Skin epidermis (tissue), 12 donors: ENCODE results near the gene SLC27A5.
A peak's percentile ranks its signal among the peaks of the same experiment; 100 is the strongest.

Source experiments
- H3K27ac ChIP-seq, 21 experiments: fragments of 200-600 bp; sonication (generic) in 11 of 21; one replicate each; pipeline ENCODE4 v1.5.0; 2020; ENCODE audit warnings: mild to moderate bottlenecking in 3 of 21, inconsistent platforms in 2 of 21, moderate library complexity in 2 of 21
- H3K4me3 ChIP-seq, 7 experiments: fragments of 200-600 bp; sonication (generic) in 2 of 7; one replicate each; pipeline ENCODE4 v1.5.0; 2020; ENCODE audit warnings: inconsistent platforms in 2 of 7, mild to moderate bottlenecking in 2 of 7, moderate library complexity in 1 of 7

The SLC27A5 gene

GRCh38 chr19:58536852-58537798, 25.3 kb upstream of the SLC27A5 start:
- H3K4me3 ChIP-seq: no peak overlapping the region
- no peak overlapping the region for H3K27ac ChIP-seq

GRCh38 chr19:58535857-58536256, 24.1 kb upstream of the SLC27A5 start:
- H3K4me3 ChIP-seq: no peak overlapping the region
- no peak overlapping the region for H3K27ac ChIP-seq

DNA sequence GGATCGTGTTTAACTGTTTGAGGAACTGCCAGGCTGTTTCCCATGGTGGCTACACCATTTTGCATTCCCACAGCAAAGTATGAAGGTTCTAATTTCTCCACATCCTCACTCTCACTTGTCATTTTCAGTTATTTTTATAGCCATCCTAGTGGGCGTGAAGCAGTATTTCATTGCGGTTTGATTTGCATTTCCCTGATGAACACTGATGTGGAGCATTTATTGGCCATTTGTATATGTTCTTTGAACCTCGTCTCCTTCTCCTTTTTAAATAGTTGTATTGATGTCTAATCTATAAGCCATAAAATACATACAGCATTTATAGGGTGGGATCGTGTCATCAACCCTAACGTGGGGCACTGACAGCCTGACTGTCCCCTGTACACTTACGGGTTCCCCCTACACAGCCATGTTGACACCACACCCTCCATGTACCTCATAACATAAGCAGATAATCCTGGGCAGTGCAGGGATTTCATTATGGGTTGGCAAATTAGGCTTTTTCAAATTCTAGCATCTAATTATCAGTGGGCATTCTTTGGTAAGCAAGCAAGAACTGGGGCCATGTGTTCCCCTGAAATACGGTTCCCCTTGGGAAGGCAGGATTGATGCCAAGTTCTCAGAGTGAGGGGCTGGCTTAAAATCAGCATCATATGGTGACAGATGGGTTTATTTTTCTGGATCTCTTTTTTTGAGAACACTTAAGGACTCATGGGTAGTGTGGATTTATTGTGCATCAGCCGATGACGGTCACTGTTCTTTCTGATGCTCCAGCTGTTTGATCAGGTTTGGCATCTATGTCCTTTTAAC, 19.4 kb upstream of the SLC27A5 start:
- Histone ChIP-seq H3K4me3 (no peak overlapping the region), H3K27ac (no peak overlapping the region)

DNA sequence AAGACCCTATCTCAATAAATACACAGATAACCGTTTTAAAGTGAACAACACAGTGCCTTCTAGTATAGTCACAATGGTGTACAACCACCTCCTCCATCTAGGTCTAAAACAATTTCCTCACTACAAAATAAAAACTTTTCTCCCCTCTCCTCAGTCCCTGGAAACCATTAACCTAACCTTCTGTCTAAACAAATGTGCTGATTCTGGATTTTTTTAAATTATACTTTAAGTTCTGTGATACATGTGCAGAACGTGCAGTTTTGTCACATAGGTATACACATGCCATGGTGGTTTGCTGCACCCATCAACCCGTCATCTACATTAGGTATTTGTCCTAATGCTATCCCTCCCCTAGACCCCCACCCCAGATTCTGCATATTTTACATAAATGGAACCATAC, 17.6 kb upstream of the SLC27A5 start:
- H3K27ac ChIP-seq: no peak overlapping the region

DNA sequence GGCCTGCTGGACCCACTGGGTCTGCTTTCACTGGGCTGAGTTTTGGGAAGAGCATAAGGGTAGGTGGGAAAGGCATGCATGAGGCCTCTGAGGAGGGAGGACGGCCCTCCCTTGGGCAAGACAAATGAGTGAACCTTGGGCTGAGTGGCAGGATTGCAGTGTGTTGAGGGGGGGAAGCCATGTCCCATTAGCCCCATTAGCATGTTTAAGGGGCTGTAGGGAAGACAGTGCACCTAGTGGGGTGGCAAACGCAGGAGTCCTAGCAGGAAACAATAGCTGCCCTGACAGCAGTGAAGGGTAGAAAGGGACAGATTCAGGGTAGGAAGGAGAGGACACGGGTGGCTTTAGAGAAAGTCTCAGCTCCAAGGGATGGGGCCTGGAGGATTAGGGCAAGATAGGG, 10.9 kb upstream of the SLC27A5 start:
- H3K27ac ChIP-seq: no peak overlapping the region

More for the DNA sequence above, 17.6 kb upstream of the SLC27A5 start:
- no peak overlapping the region for H3K4me3 ChIP-seq

DNA sequence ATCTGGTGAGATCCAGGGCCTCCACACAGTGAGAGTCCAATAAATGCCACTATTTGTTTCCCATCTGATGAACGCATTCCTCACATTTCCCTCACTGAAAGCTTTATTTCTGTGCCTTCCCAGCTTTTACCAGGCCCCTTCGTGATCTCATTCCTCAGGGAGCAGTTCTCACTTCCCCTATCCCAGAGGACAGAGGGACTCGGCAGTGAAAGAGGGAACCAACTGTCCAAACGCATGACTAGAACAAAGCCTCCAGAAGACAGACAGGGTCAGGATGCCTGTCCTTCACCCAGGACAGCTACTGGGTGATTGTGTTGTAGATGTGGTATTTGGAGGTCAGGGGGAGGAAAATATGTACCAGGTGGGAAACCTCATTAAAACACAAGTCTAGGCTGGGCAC, 9.9 kb upstream of the SLC27A5 start:
- Histone ChIP-seq H3K27ac (peak overlapping the region in 1 of 21 experiments; percentile 17), H3K4me3 (no peak overlapping the region)

More for the DNA sequence above, 10.9 kb upstream of the SLC27A5 start:
- no peak overlapping the region for H3K4me3 ChIP-seq

DNA sequence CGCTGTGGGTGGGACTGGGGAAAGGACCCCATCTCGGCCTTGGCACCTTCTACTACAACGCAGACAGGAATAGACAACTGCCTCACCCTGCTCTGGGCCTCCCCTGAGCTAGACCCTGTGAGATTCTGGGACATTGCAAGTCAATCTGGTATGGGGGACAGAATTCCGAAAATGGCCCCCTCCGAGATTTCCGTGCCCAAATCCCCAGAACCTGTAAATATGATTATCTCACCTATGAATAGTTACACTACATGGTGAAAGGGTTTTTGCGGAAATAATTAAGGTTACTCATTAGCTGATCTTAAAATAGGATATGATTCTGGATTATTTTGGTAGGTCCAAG, 8.4 kb upstream of the SLC27A5 start:
- Histone ChIP-seq H3K27ac (peak overlapping the region; percentile 81 to 98 (median 95)), H3K4me3 (peak overlapping the region; percentile 71 to 91 (median 81))

DNA sequence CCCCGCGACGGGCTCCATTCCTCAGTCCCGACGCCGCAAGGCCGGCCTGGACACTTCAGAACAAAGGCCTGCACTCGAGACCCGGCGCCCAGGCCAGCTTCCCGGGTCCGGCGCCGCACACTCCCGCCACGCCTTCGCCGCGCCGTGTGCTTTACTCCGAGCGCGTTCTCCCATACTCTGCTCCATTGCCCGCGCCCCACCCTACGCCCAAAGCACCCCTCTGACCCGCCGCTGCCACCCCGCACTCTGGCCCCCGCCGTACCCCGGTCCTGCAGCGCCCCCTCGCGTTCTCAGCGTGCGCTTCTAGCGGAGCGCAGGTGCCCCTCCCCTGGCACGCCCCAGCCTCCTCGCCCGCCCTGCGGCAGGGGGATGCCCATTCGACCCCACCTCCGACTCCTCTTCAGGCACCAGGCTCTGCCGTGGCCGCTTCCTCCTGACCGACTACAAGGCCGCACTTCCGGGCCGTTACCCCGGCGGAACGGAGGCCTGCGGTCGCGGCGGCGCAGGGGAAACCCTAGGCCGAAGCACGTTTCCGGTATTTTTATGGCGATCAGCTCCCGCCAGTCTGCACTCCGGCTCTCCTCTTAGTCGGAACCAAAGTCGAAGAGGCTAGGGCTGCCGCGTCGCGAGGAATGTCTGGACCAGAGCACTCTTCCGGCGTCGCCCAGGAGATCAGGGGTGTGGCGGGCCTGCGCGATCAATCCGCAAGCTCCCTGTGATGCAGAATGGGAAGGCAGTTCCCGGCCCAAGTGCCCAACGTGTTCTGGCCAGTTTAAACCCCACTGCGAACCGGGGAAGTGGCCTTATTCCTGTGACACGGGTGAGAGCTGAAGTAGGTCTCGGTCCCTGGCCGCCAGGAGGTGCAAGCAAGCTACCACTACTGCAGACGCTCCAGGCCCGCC, 7.8 kb upstream of the SLC27A5 start, which contains the start of gene ZBTB45:
Gene ZBTB45 (minus strand): TSS at position 456 of the 902 bp plus-strand sequence. CDS start 2,137 bp downstream, outside the sequence.
- H3K27ac ChIP-seq: peak within 1 kb of the TSS; percentile 81 to 98 (median 95)

GRCh38 chr19:58519087-58519354, 7.2 kb upstream of the SLC27A5 start:
- Histone ChIP-seq H3K27ac (peak overlapping the region; percentile 81 to 98 (median 95)), H3K4me3 (peak overlapping the region; percentile 71 to 91 (median 81))

More for the DNA sequence above, 7.8 kb upstream of the SLC27A5 start, which contains the start of gene ZBTB45:
- peak within 1 kb of the TSS; percentile 71 to 91 (median 81) for H3K4me3 ChIP-seq

GRCh38 chr19:58518256-58519086, 6.7 kb upstream of the SLC27A5 start:
- peak overlapping the region; percentile 81 to 98 (median 95) for H3K27ac ChIP-seq

GRCh38 chr19:58516964-58517833, 5.4 kb upstream of the SLC27A5 start:
- H3K4me3 ChIP-seq: no peak overlapping the region
- H3K27ac ChIP-seq: peak overlapping the region in 6 of 21 experiments; percentile 85 to 98 (median 97)

More at GRCh38 chr19:58518256-58519086, 6.7 kb upstream of the SLC27A5 start:
- H3K4me3 ChIP-seq: peak overlapping the region; percentile 71 to 91 (median 81)

- no peak overlapping the region for H3K4me3 ChIP-seq
- H3K27ac ChIP-seq: peak overlapping the region in 1 of 21 experiments; percentile 10
These were observed 4.5 kb upstream of the SLC27A5 start for GRCh38 chr19:58516246-58516836.

GRCh38 chr19:58515259-58515658, 3.5 kb upstream of the SLC27A5 start:
- Histone ChIP-seq H3K27ac (no peak overlapping the region), H3K4me3 (no peak overlapping the region)

DNA sequence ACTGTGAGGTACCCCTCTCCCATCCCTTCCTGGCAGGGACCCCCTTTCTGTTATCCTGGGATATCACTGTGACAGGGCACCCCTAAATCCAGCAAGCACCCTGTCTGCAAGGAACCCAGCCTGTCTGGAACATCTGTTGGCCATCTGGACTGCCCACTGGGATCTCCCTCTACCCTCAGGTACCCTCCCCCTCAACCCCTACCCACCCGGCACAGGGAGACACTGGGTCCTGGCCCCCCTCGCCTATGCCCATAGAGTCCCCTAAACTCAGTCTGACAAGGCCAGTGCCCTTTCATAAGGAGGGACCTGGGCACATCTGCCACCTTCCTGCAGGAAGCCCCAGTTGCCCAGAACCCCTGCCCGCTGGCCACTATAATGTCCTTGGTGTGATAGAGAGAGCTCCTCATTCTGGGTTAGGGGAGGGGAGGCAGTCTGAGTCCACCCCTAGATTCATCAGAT, 2.8 kb upstream of the SLC27A5 start:
- Histone ChIP-seq H3K27ac (peak overlapping the region in 18 of 21 experiments; percentile 31 to 81 (median 68)), H3K4me3 (peak overlapping the region; percentile 21 to 44 (median 31))

DNA sequence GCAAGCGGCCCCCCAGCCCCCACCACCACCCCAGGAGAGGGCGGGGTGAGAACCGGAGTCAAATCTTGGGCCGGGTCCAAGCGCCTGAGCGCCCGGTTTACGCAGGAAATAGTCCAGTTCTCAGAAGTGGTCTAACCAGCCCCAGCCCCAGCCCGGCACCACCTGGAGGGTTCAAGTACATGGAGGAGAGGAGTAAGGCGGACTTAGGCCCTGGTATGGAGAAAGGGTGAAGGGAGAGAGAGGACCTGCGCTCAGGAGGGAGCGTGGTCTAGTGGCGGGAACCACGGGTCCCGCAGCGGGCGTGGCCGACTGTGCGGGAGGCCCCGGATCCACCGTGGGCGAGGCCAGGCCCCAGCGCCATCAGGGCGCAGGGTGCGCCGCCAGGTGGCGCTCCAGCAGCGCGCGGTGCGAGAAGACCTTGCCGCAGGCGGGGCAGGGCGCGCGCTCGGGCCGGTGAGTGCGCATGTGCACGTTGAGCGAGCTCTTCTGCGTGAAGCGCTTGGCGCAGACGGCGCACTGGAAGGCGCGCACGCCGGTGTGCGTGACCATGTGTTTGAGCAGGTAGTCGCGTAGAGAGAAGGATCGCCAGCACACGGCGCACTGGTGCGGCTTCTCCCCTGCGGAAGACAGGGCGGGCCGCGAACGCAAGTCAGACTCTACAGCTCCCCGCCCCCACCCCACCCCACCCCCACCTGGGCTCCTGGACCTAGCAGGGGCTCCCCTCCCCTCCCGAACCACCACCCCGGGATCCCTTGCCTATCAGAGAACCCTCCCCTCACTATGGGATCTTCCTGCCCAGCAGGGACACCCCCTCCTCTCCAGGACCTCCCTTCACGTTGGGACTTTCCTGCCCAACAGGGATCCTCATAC, 2.1 kb upstream of the SLC27A5 start:
- peak overlapping the region; percentile 21 to 44 (median 31) for H3K4me3 ChIP-seq
- H3K27ac ChIP-seq: peak overlapping the region in 19 of 21 experiments; percentile 14 to 81 (median 68)

DNA sequence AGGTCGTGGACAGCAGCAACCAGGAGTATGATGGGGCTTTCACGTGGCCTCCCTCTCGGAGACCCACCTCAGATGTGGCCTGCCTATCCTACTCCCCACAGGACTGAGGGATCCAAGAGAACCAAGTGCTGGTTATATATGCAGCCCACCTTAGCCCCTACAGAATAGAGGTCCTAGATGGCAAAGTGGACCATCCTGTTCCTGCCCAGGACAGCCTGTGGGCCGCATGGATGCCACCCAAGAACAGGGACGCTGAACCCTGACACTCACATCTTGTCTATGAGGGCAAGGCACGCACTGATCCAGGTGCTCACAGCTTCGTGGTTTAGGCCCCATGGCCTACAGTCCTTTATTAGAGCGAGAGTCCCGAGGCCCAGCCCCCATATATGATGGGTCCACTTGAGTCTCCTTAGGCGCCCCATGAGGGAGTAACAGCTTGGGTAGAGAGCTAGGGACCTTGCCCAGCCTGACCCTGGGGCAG, 1.5 kb upstream of the SLC27A5 start:
- Histone ChIP-seq H3K27ac (peak overlapping the region in 18 of 21 experiments; percentile 4 to 81 (median 68)), H3K4me3 (peak overlapping the region in 1 of 7 experiments; percentile 44)
